HCT116 (cell line): ENCODE results near the gene CELF2. TPM values are rescaled to one million over a fixed set of nuclear protein-coding genes. Genes with fewer than 3 reads are reported as not detected.

ENCODE experiments used
- ATAC-seq: fragments of 200-7000 bp; cut with Tn5 transposase; 2 replicates; pipeline ENCODE4 v1.9.1; 2020; ENCODE audit warnings: mild to moderate bottlenecking, moderate library complexity
- BruUV-seq: library from RNA; stranded (reverse); fragments of 400-500 nt; replicated peaks from 2 replicates; lab custom pipeline; 2021; lab: Mats Ljungman, UMichigan
- CTCF ChIA-PET: fragments of 300-600 bp; sonication (Branson Sonifier 250); formaldehyde crosslinking; loops from one replicate; lab custom pipeline; 2021; ENCODE audit warnings: antibody characterized with exemption; lab: Charles Lee
- POLR2A ChIA-PET: fragments of 300-600, 350-600 bp; sonication (Branson Sonifier 250); formaldehyde crosslinking; loops from one replicate; lab custom pipeline; 2021; ENCODE audit warnings: antibody characterized with exemption; lab: Charles Lee
- RAD21 ChIA-PET, 2 experiments: fragments of 300-600 bp; sonication (Branson Sonifier 250); formaldehyde crosslinking; loops; one replicate each; lab custom pipeline; 2023; ENCODE audit warnings: low total read pairs in 2 of 2; ENCODE audit not compliant: uncharacterized antibody in 2 of 2, unreplicated experiment in 2 of 2, low non-redundant PET in 1 of 2; lab: Charles Lee
- DNase-seq: peaks from one replicate; pipeline ENCODE4 v3.0.0-alpha.2; 2010; ENCODE audit warnings: low read depth, low spot score
- H2AFZ ChIP-seq: fragments of 200-600 bp; shearing (Covaris generic), sonication (generic); 2 replicates; pipeline ENCODE4 v1.6.1; 2017; ENCODE audit warnings: low read depth, mixed run types, mixed read lengths, antibody characterized with exemption, low read length; ENCODE audit not compliant: poor library complexity, severe bottlenecking
- H3K27ac ChIP-seq: 2 replicates; pipeline ENCODE4 v1.5.1; 2012; ENCODE audit warnings: low read depth, low read length
- H3K27me3 ChIP-seq: fragments of 200-600 bp; sonication (generic); 2 replicates; pipeline ENCODE4 v1.6.1; 2016; ENCODE audit warnings: mixed run types, low read length, mixed read lengths; ENCODE audit not compliant: insufficient read depth
- H3K36me3 ChIP-seq, 2 experiments: fragments of 200-500 bp in 1 of 2; fragments of 200-600 bp in 1 of 2; sonication (Bioruptor generic) in 1 of 2; sonication (generic) in 1 of 2; 2 replicates each; pipeline versions ENCODE4 v1.5.1 to v1.6.1; 2014 to 2016; ENCODE audit warnings: low read length in 2 of 2, inconsistent platforms in 1 of 2, mixed read lengths in 1 of 2, mixed run types in 1 of 2; ENCODE audit not compliant: insufficient read depth in 2 of 2, control insufficient read depth in 1 of 2
- H3K4me1 ChIP-seq, 2 experiments: fragments of 200-600 bp in 1 of 2; sonication (generic) in 1 of 2; 2 replicates each; pipeline versions ENCODE4 v1.5.1 to v1.6.1; 2012 to 2017; ENCODE audit warnings: low read length in 2 of 2, inconsistent platforms in 1 of 2, mild to moderate bottlenecking in 1 of 2, mixed read lengths in 1 of 2, mixed run types in 1 of 2, moderate library complexity in 1 of 2; ENCODE audit not compliant: insufficient read depth in 2 of 2, control insufficient read depth in 1 of 2
- H3K4me2 ChIP-seq: fragments of 200-600 bp; sonication (generic); 2 replicates; pipeline ENCODE4 v1.6.1; 2017; ENCODE audit warnings: mixed run types, low read length, mixed read lengths
- H3K4me3 ChIP-seq, 2 experiments: fragments of 200-600 bp in 1 of 2; sonication (generic) in 1 of 2; replicated peaks in 1 of 2; 2 replicates each; pipeline ENCODE4 v1.5.1; 2011 to 2016; ENCODE audit warnings: low read length in 2 of 2, control low read depth in 1 of 2, low read depth in 1 of 2, mild to moderate bottlenecking in 1 of 2, mixed read lengths in 1 of 2, mixed run types in 1 of 2
- H3K79me2 ChIP-seq: fragments of 200-600 bp; sonication (generic); 2 replicates; pipeline ENCODE4 v1.6.1; 2017; ENCODE audit warnings: mild to moderate bottlenecking, mixed run types, low read length, moderate library complexity, mixed read lengths; ENCODE audit not compliant: insufficient read depth
- H3K9ac ChIP-seq: fragments of 200-600 bp; sonication (generic); 2 replicates; pipeline ENCODE4 v1.6.1; 2016; ENCODE audit warnings: low read length, mixed read lengths
- H3K9me2 ChIP-seq: fragments of 200-600 bp; sonication (generic), shearing (Covaris generic); 2 replicates; pipeline ENCODE4 v1.6.1; 2017; ENCODE audit warnings: mixed run types, mild to moderate bottlenecking, moderate library complexity; ENCODE audit not compliant: insufficient read depth
- H3K9me3 ChIP-seq, 2 experiments: fragments of 200-500 bp in 1 of 2; fragments of 200-600 bp in 1 of 2; sonication (Bioruptor generic) in 1 of 2; sonication (generic) in 1 of 2; 2 replicates each; pipeline ENCODE4 v1.6.1; 2014 to 2017; ENCODE audit warnings: low read length in 2 of 2, mixed read lengths in 2 of 2, inconsistent platforms in 1 of 2, low read depth in 1 of 2, mild to moderate bottlenecking in 1 of 2, mixed run types in 1 of 2, moderate library complexity in 1 of 2; ENCODE audit not compliant: control insufficient read depth in 1 of 2, insufficient read depth in 1 of 2
- H4K20me1 ChIP-seq: fragments of 200-600 bp; sonication (generic), shearing (Covaris generic); 2 replicates; pipeline ENCODE4 v1.6.1; 2017; ENCODE audit warnings: mixed run types, mild to moderate bottlenecking, moderate library complexity; ENCODE audit not compliant: insufficient read depth
- SIN3A ChIP-seq: IDR thresholded peaks from 2 replicates; pipeline ENCODE4 v1.6.1; 2012; ENCODE audit warnings: low read depth
- SRF ChIP-seq: IDR thresholded peaks from 2 replicates; pipeline ENCODE4 v1.6.1; 2012; ENCODE audit warnings: low read depth
- TCF7L2 ChIP-seq: IDR thresholded peaks from 2 replicates; pipeline ENCODE4 v1.7.0; 2011; ENCODE audit warnings: borderline replicate concordance, inconsistent platforms; ENCODE audit not compliant: insufficient read depth, insufficient read length; ENCODE audit errors: extremely low read depth
- ZFX ChIP-seq: fragments of 450-650 bp; IDR thresholded peaks from 2 replicates; pipeline ENCODE4 v1.6.1; 2017
- ZNF274 ChIP-seq: fragments of 200-500 bp; sonication (Bioruptor generic); IDR thresholded peaks from 2 replicates; pipeline ENCODE4 v1.6.1; 2014; ENCODE audit warnings: mild to moderate bottlenecking, low read depth, low read length, inconsistent platforms
- intact Hi-C: fragments of 100-400 bp; cut with micrococcal nuclease; formaldehyde crosslinking; loops from 2 replicates; pipeline ENCODE4 v1.10.0; 2022
- total RNA-seq: library from RNA; stranded (reverse); gene quantifications from one replicate; pipeline ENCODE4 v1.2.1, GENCODE V29; 2021; ENCODE audit not compliant: unreplicated experiment
- TF ChIP-seq, protein P1 (sequence below): IDR thresholded peaks from 2 replicates; pipeline ENCODE4 v1.6.1; 2012
- TF ChIP-seq, protein P2 (sequence below): IDR thresholded peaks from 2 replicates; pipeline ENCODE4 v1.6.1; 2012
- TF ChIP-seq, protein P3 (sequence below), 3 experiments: fragments of 200-600 bp in 1 of 3; sonication (generic) in 1 of 3; IDR thresholded peaks in 2 of 3; conservative IDR thresholded peaks in 1 of 3; 2 replicates each; pipeline ENCODE4 v1.5.1; 2012 to 2017; ENCODE audit warnings: low read depth in 2 of 3, low read length in 2 of 3, antibody characterized with exemption in 1 of 3, borderline replicate concordance in 1 of 3, control low read depth in 1 of 3, mild to moderate bottlenecking in 1 of 3, mixed read lengths in 1 of 3, mixed run types in 1 of 3, moderate library complexity in 1 of 3; ENCODE audit not compliant: insufficient read depth in 1 of 3

The CELF2 gene
- total RNA-seq, 1 experiment from 2014 or later, result 0.66 TPM

GRCh38 chr10:11224792-11225416 is 207.2 kb downstream of the CELF2 start:
- H3K9me3 ChIP-seq, result no peaks in the 10 kb centered on the region
- ChIA-PET RAD21 (no interaction called here), POLR2A (no interaction called here), CTCF (no interaction called here)
- no peaks in the 10 kb centered on the region for H3K36me3 ChIP-seq
- no peaks in the 10 kb centered on the region for H3K9me2 ChIP-seq
- H3K4me1 ChIP-seq, result no peaks in the 10 kb centered on the region
- DNase-seq, result no peak
- no peaks in the 10 kb centered on the region for H4K20me1 ChIP-seq
- H3K27me3 ChIP-seq, result no peaks in the 10 kb centered on the region
- no peak for ATAC-seq
- no peak overlapping the region for H3K9ac ChIP-seq
- BruUV-seq, result no TSS peak
- H3K4me2 ChIP-seq, result no peak overlapping the region
- H3K4me3 ChIP-seq, result no peak overlapping the region
- no peak overlapping the region for H3K27ac ChIP-seq
- no peak overlapping the region for H2AFZ ChIP-seq
- H3K79me2 ChIP-seq, result no peaks in the 10 kb centered on the region
- no peak for TF ChIP-seq SRF
- no peak for TF ChIP-seq SIN3A
- no peak for TF ChIP-seq TCF7L2
- TF ChIP-seq, protein P1, sequence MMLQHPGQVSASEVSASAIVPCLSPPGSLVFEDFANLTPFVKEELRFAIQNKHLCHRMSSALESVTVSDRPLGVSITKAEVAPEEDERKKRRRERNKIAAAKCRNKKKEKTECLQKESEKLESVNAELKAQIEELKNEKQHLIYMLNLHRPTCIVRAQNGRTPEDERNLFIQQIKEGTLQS, result no peak
- TF ChIP-seq ZFX, result no peak
- TF ChIP-seq, protein P2, sequence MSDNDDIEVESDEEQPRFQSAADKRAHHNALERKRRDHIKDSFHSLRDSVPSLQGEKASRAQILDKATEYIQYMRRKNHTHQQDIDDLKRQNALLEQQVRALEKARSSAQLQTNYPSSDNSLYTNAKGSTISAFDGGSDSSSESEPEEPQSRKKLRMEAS, result no peak
- TF ChIP-seq ZNF274, result no peak
- TF ChIP-seq, protein P3, sequence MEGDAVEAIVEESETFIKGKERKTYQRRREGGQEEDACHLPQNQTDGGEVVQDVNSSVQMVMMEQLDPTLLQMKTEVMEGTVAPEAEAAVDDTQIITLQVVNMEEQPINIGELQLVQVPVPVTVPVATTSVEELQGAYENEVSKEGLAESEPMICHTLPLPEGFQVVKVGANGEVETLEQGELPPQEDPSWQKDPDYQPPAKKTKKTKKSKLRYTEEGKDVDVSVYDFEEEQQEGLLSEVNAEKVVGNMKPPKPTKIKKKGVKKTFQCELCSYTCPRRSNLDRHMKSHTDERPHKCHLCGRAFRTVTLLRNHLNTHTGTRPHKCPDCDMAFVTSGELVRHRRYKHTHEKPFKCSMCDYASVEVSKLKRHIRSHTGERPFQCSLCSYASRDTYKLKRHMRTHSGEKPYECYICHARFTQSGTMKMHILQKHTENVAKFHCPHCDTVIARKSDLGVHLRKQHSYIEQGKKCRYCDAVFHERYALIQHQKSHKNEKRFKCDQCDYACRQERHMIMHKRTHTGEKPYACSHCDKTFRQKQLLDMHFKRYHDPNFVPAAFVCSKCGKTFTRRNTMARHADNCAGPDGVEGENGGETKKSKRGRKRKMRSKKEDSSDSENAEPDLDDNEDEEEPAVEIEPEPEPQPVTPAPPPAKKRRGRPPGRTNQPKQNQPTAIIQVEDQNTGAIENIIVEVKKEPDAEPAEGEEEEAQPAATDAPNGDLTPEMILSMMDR (IDR thresholded peaks at IDR 0.05 in 2 of 3, conservative IDR thresholded peaks at IDR 0.05 in 1 of 3; ENCODE audit: borderline replicate concordance in 1 of 3, insufficient read depth in 1 of 3, low read depth in 2 of 3, low read length in 2 of 3), result no peak
- intact Hi-C loops, result no loop called here
